NCI-H1105 (cell line): ENCODE measurements around the gene STK24.
"Not testable (repeated sequence)": the region's sequence is repeated elsewhere in the genome, so short reads cannot be mapped to it uniquely, and the experiment has no call there.

ENCODE experiments used
- DNase-seq: peaks from one replicate; lab custom pipeline; 2025; lab: John Stamatoyannopoulos, UW

Gene STK24

GRCh38 chr13:98582947-98583346 is 6.0 kb upstream of the STK24 start:
- no peak for DNase-seq

DNA sequence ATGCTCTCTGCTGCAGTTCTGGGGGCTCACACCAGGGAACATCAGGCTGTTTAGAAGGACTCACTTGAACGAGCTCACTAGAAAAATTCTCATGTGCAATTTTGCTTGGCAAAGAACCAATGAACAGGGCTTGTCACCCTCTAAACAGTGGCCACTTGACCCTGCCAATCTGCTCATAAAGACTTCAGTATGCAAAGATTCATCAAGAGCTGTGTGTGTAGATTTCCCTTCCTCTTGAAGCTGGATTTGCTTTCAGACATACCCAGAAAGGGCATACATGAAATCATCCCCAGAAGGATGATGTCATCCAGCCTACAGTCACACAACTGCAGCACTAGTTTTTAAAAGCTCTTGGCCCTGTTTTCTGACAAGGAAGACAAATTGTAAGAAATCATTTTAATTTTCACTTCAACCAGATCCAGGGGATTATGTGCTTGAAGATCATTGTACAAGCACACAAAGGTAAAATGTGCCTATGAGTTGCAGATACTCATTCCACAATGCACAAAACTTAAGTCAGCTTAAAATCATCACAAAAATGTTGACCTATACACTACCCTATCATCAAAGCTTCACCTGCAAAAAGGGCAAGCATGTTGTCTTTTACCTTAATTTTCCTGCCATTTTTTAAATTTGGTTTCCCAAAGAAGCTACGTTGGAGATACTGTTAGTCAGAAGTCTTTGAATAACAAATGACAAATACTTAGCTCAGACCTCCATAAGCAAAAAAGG is 5.2 kb upstream of the STK24 start:
- no peak for DNase-seq

- no peak for DNase-seq
Observed at GRCh38 chr13:98581381-98581780, 4.5 kb upstream of the STK24 start.

GRCh38 chr13:98580420-98580819 is 3.5 kb upstream of the STK24 start:
- no peak for DNase-seq

- DNase-seq = no peak
Observed at GRCh38 chr13:98577836-98578285, 954 bp upstream of the STK24 start.

DNA sequence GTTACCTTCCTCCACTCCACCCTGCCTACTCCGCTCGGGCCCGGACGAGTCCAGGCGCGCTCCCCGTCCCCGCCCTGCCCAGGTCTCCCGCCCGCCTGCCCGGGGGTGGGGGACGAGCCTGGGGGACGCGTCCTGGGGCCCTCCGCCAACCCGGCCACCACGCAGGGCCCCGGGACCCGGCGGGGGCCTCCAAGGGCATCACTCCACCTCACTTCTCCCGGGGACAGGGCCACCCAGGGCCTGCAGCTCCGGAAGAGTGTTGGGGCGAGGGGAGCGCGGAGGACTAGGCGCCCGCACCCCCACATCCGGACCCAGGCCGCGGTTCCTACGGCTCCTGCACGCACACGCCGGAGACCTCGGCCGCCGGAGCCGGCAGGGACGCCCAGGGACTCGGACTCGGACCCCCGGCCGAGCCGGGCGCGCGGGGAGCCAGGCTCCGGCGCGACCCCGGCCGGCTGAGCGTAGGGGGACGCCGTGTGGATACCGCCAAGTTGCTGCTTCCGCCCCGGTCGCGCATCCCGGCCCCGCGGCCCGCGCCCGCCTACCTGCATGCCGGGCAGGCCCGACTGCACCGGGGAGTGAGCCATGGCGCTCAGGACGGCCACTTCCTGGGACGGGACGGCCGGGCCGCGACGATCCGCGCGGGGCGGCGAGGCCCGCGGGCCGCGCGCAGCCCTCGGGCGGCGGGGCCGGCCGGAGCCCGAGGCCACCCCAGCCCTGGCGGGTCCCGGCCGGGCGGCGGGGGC is 534 bp downstream of the STK24 start:
- DNase-seq = no peak

GRCh38 chr13:98575904-98576199 is 1.1 kb downstream of the STK24 start:
- no peak for DNase-seq

DNA sequence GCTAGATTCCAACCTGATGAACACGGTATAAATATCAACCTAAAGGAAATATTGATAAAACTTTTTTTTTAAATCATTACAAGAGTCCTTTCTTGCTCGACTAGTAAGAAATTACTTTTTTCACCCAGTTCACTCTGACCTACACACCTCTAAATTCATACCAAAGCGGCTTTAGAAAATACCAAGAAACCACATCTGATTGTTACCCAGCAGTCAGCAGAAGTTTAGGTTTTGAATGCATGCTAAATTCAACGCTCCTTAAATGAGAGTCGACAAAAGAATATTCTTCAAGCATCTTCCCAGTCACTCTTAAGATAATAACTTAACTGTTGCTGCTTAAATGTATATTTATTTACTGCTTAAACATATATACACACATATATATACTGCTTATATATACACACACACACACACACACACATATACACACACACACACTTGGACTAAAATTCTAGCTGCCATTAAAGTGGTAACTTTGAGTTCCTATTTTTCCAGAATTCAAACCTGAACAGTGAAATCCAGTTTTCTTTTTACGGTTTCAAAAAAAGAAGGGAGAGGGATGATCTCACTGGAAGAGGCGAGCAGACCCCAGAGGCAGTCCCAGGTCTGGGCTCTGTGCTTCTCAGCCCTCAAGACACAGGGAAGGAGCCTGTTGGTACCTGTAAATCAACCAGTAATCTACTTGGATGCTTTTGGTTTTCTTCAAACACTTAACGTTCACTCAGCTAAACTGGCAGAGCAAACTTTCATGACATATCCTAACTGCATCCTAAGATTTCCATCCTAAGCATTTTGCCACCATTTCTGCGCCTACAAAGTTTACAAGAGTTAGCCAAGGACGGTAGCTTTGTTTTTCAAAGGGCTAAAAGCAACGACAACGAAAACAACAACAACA is 1.7 kb downstream of the STK24 start:
- no peak for DNase-seq

DNA sequence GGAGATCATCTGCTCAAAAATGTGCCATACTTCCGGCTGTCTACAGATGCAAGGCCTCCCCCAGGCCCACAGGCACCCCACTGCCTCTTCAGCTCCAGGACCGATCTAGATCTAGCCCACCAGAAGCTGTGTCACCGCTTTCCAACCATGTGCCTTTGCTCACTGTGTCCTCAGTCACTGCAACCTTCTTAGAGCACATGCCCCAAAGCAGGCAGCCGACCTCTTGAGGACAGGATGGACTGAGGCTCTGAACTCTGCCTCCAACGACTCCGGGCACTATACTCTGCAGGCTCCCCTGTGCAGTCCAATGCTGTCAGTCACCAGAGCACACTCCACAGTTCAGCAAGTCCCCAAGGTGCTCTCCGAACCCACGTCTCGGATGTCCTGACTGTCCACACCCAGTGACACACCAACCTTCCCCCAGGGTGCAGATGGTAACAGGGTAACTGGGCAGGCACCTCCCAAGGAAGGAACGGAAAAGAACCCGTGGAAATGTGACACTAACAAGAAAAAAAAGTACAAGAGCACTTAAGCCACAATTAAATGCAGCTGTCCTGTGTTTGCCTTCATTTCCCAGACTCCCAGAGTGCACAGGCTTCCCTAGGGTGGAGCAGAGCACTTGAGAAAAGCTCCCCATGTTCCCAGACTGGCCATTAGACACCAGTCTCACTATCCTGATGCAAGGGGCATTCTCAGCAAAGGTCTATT is 4.8 kb downstream of the STK24 start:
- peak; percentile 24 for DNase-seq

DNA sequence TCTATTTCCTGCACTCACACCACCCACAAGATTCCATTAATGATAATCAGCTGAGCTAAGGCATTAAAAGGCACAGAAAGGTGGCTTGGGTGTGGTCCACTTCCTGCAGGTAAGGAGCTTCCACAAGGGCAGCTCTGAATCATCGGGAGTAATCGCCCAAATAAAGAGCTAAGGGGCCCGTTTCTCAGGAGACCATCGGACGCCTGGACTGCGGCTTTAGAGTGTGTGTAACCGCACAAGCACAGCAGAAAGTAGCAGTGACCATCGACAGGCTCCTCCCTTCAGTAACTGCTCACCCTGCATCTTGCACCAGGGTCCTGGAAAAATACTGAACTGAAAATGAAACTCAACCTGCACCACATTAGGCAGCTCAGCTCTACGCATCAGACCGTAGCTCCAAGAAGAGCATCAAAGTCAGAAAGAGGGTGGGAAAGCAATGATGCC is 6.0 kb downstream of the STK24 start:
- no peak for DNase-seq

DNA sequence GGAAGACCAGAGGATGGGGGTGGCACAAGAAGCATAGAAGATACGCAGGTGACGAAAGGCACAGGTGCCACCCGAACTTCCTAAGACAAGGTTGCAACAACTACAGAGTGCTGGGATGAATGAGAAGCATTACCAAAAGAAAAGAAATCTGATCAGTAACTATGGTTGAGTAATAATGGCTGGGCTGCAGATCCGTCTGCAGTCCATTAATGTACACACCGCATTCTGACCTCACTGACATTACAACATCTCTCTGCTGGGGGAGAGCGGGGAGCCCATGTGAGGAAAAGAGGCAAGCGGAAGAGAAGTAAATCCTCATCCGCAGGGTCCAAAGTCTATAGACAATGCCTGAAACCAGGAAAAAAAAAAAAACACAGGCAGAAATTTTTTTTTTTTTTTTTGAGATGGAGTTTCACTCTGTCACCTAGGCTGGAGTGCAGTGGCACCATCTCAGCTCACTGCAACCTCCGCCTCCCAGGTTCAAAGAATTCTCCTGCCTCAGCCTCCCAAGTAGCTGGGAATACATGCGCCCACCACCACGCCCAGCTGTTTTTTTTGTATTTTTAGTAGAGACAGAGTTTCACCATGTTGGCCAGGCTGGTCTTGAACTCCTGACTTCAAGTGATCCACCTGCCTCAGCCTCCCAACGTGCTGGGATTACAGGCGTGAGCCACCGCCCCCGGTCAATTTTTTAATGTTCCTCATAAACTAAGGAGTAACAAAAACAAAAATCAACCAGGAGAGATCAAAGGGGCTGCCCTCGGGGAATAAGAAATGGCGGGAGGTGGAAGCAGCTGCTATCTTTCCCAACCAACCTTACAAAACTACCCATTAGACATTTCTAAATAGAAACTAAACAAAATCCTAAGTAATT is 7.2 kb downstream of the STK24 start:
- DNase-seq = not testable (repeated sequence)

DNA sequence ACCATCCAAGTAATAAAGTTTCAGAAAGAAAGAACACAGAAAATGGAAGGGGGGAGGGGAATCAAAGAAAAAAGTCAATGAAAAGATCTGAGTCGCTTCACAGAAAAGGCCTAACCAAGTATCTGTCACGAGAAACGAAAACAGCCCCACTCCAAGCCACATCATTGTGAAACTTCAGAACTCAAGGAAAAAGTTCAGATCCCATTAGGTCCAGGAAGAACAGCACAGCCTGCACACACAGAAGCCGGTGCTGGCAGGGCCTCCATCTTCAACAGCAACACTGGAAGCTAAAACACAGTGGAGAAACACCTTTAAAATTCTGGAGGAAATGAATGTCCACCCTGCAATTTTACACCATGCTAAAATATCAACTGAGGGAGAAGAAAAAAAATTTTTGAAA is 8.0 kb downstream of the STK24 start:
- DNase-seq = no peak

- DNase-seq = no peak
Observed at GRCh38 chr13:98567140-98567539, 9.8 kb downstream of the STK24 start.

DNA sequence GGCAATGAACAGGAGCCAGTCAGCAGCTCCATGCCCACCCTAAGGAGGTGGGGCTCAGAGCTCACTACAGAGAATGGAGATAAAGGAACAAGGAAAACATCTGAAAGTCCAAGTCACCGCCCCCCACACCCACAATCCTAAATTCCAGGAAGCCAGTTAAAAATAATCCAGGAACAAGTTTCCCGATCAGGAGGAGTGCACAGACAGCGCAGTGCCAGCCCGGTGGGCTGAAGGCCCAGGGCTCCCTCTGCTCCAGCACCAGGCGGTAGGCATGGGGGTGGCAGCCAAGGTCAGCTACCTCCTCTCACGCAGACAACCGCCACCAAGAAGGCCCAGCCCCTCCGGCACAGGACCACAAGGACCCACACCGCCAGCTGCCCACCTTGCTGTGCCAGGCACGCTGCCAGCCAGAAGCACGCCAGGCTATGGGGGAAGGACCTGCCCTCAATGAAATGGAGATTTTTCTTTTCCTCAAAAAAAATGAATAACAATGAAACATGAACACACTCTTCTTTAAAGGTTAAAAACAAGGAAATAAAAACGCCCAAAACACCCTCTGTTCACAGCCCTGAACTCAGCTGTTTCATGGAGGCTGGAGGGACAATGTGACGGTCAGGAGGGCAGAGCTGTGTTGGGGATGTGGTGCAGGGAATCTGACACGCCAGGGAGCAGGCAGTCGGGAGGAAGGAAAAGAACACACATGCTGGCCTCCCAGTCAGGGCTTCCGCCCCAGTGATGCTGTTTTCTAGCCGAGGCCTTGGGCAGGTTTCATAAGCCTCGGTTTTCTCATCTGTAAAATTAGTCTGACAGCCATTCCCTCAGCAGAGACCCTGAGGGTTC is 11.0 kb downstream of the STK24 start:
- DNase-seq = no peak

GRCh38 chr13:98564204-98564603 is 12.7 kb downstream of the STK24 start:
- DNase-seq = no peak

GRCh38 chr13:98563071-98563470 is 13.8 kb downstream of the STK24 start:
- no peak for DNase-seq

- DNase-seq = no peak
Observed at GRCh38 chr13:98559169-98559568, 17.7 kb downstream of the STK24 start.

GRCh38 chr13:98557937-98558792 is 18.7 kb downstream of the STK24 start:
- no peak for DNase-seq

- DNase-seq = no peak
Observed at GRCh38 chr13:98556968-98557631, 19.8 kb downstream of the STK24 start.
